Mesenchymal stem cell (in vitro differentiated cells and primary cell): ENCODE data around the gene APLN.

Experiments
- DNase-seq: peaks from one replicate; pipeline ENCODE4 v3.0.0-alpha.2; 2013
- H2AFZ ChIP-seq: one replicate; pipeline ENCODE4 v1.6.1; 2013; ENCODE audit warnings: low read depth, mild to moderate bottlenecking, control low read depth, inconsistent platforms, low read length, moderate library complexity
- H2AK5ac ChIP-seq: 2 replicates; pipeline ENCODE4 v1.6.1; 2013; ENCODE audit warnings: low read length, moderate library complexity, mild to moderate bottlenecking, inconsistent platforms; ENCODE audit not compliant: severe bottlenecking
- H2BK120ac ChIP-seq: one replicate; pipeline ENCODE4 v1.6.1; 2013; ENCODE audit warnings: low read depth, mild to moderate bottlenecking, inconsistent platforms, low read length, moderate library complexity
- H2BK12ac ChIP-seq, 2 experiments: one replicate each; pipeline ENCODE4 v1.6.1; 2013; ENCODE audit warnings: inconsistent platforms in 2 of 2, low read length in 2 of 2, mild to moderate bottlenecking in 2 of 2, moderate library complexity in 2 of 2, control low read depth in 1 of 2
- H2BK15ac ChIP-seq: one replicate; pipeline ENCODE4 v1.6.1; 2013; ENCODE audit warnings: mild to moderate bottlenecking, low read depth, inconsistent platforms; ENCODE audit not compliant: poor library complexity, severe bottlenecking
- H2BK5ac ChIP-seq: 2 replicates; pipeline ENCODE4 v1.6.1; 2013; ENCODE audit warnings: low read depth, mild to moderate bottlenecking, low read length, control low read depth, inconsistent platforms; ENCODE audit not compliant: poor library complexity, severe bottlenecking
- H3K14ac ChIP-seq, 2 experiments: one replicate each; pipeline ENCODE4 v1.6.1; 2013; ENCODE audit warnings: inconsistent platforms in 2 of 2, low read length in 2 of 2, control low read depth in 1 of 2, mild to moderate bottlenecking in 1 of 2, moderate library complexity in 1 of 2
- H3K18ac ChIP-seq, 2 experiments: one replicate each; pipeline ENCODE4 v1.6.1; 2013; ENCODE audit warnings: inconsistent platforms in 2 of 2, low read length in 2 of 2, control low read depth in 1 of 2, low read depth in 1 of 2, mild to moderate bottlenecking in 1 of 2
- H3K23ac ChIP-seq, 2 experiments: one replicate each; pipeline ENCODE4 v1.6.1; 2013; ENCODE audit warnings: inconsistent platforms in 2 of 2, low read length in 2 of 2, mild to moderate bottlenecking in 2 of 2, moderate library complexity in 2 of 2, control low read depth in 1 of 2
- H3K27ac ChIP-seq: 2 replicates; pipeline ENCODE4 v1.5.1; 2013; ENCODE audit warnings: mild to moderate bottlenecking, moderate library complexity, low read length, control low read depth, inconsistent platforms; ENCODE audit not compliant: poor library complexity, severe bottlenecking
- H3K27me3 ChIP-seq, 2 experiments: 2 replicates each; pipeline versions ENCODE4 v1.6.1 to v1.7.0; 2013; ENCODE audit warnings: low read length in 2 of 2, mild to moderate bottlenecking in 2 of 2, moderate library complexity in 2 of 2, control low read depth in 1 of 2, inconsistent platforms in 1 of 2; ENCODE audit not compliant: control insufficient read depth in 1 of 2, insufficient read depth in 1 of 2
- H3K36me3 ChIP-seq, 2 experiments: 2 replicates each; pipeline versions ENCODE4 v1.6.1 to v1.7.0; 2013; ENCODE audit warnings: low read length in 2 of 2, control low read depth in 1 of 2, inconsistent platforms in 1 of 2, low read depth in 1 of 2, mild to moderate bottlenecking in 1 of 2; ENCODE audit not compliant: insufficient read depth in 2 of 2, control insufficient read depth in 1 of 2
- H3K4ac ChIP-seq, 2 experiments: one replicate each; pipeline ENCODE4 v1.6.1; 2013; ENCODE audit warnings: inconsistent platforms in 2 of 2, low read length in 2 of 2, mild to moderate bottlenecking in 2 of 2, moderate library complexity in 2 of 2, control low read depth in 1 of 2, low read depth in 1 of 2
- H3K4me1 ChIP-seq: 2 replicates; pipeline ENCODE4 v1.6.1; 2013; ENCODE audit warnings: low read depth, low read length, control low read depth; ENCODE audit not compliant: control insufficient read depth, insufficient read depth
- H3K4me2 ChIP-seq: 2 replicates; pipeline ENCODE4 v1.6.1; 2013; ENCODE audit warnings: low read length, mild to moderate bottlenecking, inconsistent platforms; ENCODE audit not compliant: poor library complexity, severe bottlenecking
- H3K4me3 ChIP-seq, 2 experiments: 2 replicates each; pipeline versions ENCODE4 v1.5.1 to v1.7.0; 2013; ENCODE audit warnings: low read length in 2 of 2, mild to moderate bottlenecking in 2 of 2, control low read depth in 1 of 2, low read depth in 1 of 2; ENCODE audit not compliant: insufficient read depth in 1 of 2
- H3K79me1 ChIP-seq: replicated peaks from 2 replicates; pipeline ENCODE4 v1.6.1; 2013; ENCODE audit warnings: mild to moderate bottlenecking, control low read depth, low read length, inconsistent platforms; ENCODE audit not compliant: poor library complexity, severe bottlenecking
- H3K9ac ChIP-seq: 2 replicates; pipeline ENCODE4 v1.7.0; 2013; ENCODE audit warnings: mild to moderate bottlenecking, low read length, moderate library complexity
- H3K9me3 ChIP-seq: 2 replicates; pipeline ENCODE4 v1.7.0; 2013; ENCODE audit warnings: mild to moderate bottlenecking, low read length; ENCODE audit not compliant: control insufficient read depth
- H4K8ac ChIP-seq: one replicate; pipeline ENCODE4 v1.6.1; 2013; ENCODE audit warnings: inconsistent platforms, mild to moderate bottlenecking, low read length, moderate library complexity
- H4K91ac ChIP-seq: one replicate; pipeline ENCODE4 v1.6.1; 2013; ENCODE audit warnings: mild to moderate bottlenecking, low read length, inconsistent platforms
- WGBS: methylation state at CpG from one replicate; pipeline ENCODE4 v1.1.7; 2013; ENCODE audit warnings: mixed read lengths; 5-methylcytosine and 5-hydroxymethylcytosine counted together

APLN gene

DNA sequence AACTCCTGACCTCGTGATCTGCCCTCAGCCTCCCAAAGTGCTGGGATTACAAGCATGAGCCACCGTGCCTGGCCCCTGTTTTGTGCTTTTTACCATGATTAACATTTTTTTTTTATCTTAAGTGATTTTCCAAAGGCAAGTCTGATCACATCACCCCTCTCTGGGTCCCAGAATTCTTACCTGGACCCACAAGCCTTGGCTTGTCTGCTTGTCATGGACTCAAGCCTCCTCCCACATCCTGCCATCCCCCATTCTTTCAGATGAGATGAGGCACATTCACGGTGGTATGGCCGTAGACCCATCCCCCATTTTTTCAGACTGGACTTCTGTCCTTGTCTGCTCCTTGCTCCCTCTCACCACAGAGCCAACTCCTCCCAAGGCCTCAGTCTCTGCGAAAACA, 55.3 kb downstream of the APLN start:
- no peak overlapping the region for H3K14ac ChIP-seq
- no peak overlapping the region for H2BK12ac ChIP-seq
- no peak overlapping the region for H3K27ac ChIP-seq
- no peaks in the 10 kb centered on the region for H3K79me1 ChIP-seq
- H3K36me3 ChIP-seq = peaks cover 3 to 15% of the 10 kb centered on the region in 2 experiments
- no peak overlapping the region for H2BK120ac ChIP-seq
- no peak overlapping the region for H2AFZ ChIP-seq
- H3K4me2 ChIP-seq = no peak overlapping the region
- DNase-seq = no peak
- H2AK5ac ChIP-seq = no peak overlapping the region
- WGBS = 83% methylated on average over 4 of the region's 5 CpGs
- H4K91ac ChIP-seq = no peak overlapping the region
- H3K4ac ChIP-seq = no peak overlapping the region
- H3K4me1 ChIP-seq = peaks cover 4% of the 10 kb centered on the region
- H3K4me3 ChIP-seq = no peak overlapping the region
- H2BK15ac ChIP-seq = no peak overlapping the region
- H3K27me3 ChIP-seq = peaks cover 0 to 27% of the 10 kb centered on the region in 2 experiments
- no peak overlapping the region for H3K9ac ChIP-seq
- H4K8ac ChIP-seq = no peak overlapping the region
- no peaks in the 10 kb centered on the region for H3K9me3 ChIP-seq
- no peak overlapping the region for H2BK5ac ChIP-seq
- H3K18ac ChIP-seq = no peak overlapping the region
- no peak overlapping the region for H3K23ac ChIP-seq

DNA sequence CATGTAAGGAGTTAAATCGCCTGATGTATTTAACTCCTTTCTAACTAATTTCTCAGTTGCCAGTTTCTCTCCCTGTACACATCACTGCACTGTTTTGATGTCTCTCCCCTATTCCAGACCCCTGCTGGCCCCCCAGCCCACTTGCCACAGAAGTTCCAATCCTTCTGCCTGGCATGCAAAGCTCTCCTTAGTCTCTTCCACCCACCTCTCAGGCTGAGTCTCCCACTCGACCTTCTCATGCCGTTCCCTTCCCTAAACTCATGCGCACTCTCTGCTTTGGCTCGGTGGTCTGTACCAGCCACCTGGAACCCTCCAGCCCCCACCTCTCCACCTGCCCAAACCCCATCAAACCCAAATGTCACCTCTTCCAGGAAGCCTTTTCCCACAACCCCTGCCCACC, 56.9 kb downstream of the APLN start:
- Histone ChIP-seq H4K91ac (no peak overlapping the region), H3K79me1 (no peaks in the 10 kb centered on the region), H3K27me3 (peaks cover 0 to 28% of the 10 kb centered on the region in 2 experiments), H3K4ac (no peak overlapping the region), H3K18ac (no peak overlapping the region), H3K4me2 (no peak overlapping the region), H2BK12ac (no peak overlapping the region), H3K9ac (no peak overlapping the region), H2BK5ac (no peak overlapping the region), H2BK15ac (no peak overlapping the region), H2AFZ (no peak overlapping the region), H3K4me3 (no peak overlapping the region), H4K8ac (no peak overlapping the region), H3K14ac (no peak overlapping the region), H3K4me1 (peaks cover 2% of the 10 kb centered on the region), H3K36me3 (peaks cover 9 to 21% of the 10 kb centered on the region in 2 experiments), H3K9me3 (no peaks in the 10 kb centered on the region), H2BK120ac (no peak overlapping the region), H3K23ac (no peak overlapping the region), H3K27ac (no peak overlapping the region), H2AK5ac (no peak overlapping the region)
- no peak for DNase-seq
- 84% methylated on average over 5 of the region's 5 CpGs for WGBS

DNA sequence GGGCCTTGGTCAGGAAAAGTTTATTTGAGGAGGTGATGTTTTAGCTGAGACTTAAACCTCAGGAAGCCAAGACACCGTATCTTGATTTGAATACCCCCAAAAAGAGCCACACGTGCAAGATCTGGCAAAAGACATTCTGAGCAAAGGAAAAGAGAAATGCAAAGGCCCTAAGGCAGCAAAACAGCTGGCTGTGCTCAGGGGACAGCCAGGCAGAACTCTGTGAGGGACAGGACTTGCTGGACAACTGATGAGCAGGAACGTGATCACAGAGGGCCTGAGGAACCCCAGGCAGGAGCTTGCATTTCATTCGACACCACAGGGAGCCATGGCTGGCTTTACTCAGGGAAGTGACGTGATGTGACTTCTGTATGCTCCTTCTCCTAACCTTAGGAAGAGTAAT, 58.7 kb downstream of the APLN start:
- H2BK12ac ChIP-seq = no peak overlapping the region
- no peak overlapping the region for H3K4me3 ChIP-seq
- H3K18ac ChIP-seq = no peak overlapping the region
- no peak for DNase-seq
- H2BK120ac ChIP-seq = no peak overlapping the region
- no peak overlapping the region for H3K27ac ChIP-seq
- H3K79me1 ChIP-seq = no peaks in the 10 kb centered on the region
- no peak overlapping the region for H2BK5ac ChIP-seq
- WGBS = 84% methylated on average over 5 of the region's 5 CpGs
- H3K27me3 ChIP-seq = peaks cover 0 to 27% of the 10 kb centered on the region in 2 experiments
- H2AFZ ChIP-seq = no peak overlapping the region
- no peak overlapping the region for H3K4me2 ChIP-seq
- H3K14ac ChIP-seq = no peak overlapping the region
- no peak overlapping the region for H2BK15ac ChIP-seq
- peaks cover 2% of the 10 kb centered on the region for H3K4me1 ChIP-seq
- peaks cover 9 to 33% of the 10 kb centered on the region in 2 experiments for H3K36me3 ChIP-seq
- H3K9ac ChIP-seq = no peak overlapping the region
- no peaks in the 10 kb centered on the region for H3K9me3 ChIP-seq
- H3K23ac ChIP-seq = no peak overlapping the region
- no peak overlapping the region for H4K8ac ChIP-seq
- no peak overlapping the region for H4K91ac ChIP-seq
- H3K4ac ChIP-seq = no peak overlapping the region
- no peak overlapping the region for H2AK5ac ChIP-seq
